Activated CD4-positive, alpha-beta T cell treated with anti-CD3 and anti-CD28 coated beads, Interleukin-2, amount 50 U/mL, for 1 hour (primary cell): ENCODE data around the gene SRCAP.

Experiments used
- DNase-seq: peaks from one replicate; pipeline ENCODE4 v3.0.0-alpha.2; 2020

The SRCAP gene

GRCh38 chr16:30737794-30738648 lies 39.0 kb downstream of the SRCAP start:
- DNase-seq: no peak

GRCh38 chr16:30738984-30739951 lies 40.3 kb downstream of the SRCAP start:
- no peak for DNase-seq

- no peak for DNase-seq
Measured at GRCh38 chr16:30740364-30741251, 41.6 kb downstream of the SRCAP start.

GRCh38 chr16:30741461-30741914 lies 42.5 kb downstream of the SRCAP start:
- DNase-seq: no peak

GRCh38 chr16:30743716-30744115 lies 44.7 kb downstream of the SRCAP start:
- DNase-seq: no peak

- DNase-seq: no peak
Measured at GRCh38 chr16:30744183-30744582, 45.2 kb downstream of the SRCAP start.

- DNase-seq: no peak
Measured at GRCh38 chr16:30745082-30745481, 46.1 kb downstream of the SRCAP start.

- DNase-seq: no peak
Measured at GRCh38 chr16:30746638-30747175, 47.7 kb downstream of the SRCAP start.

- no peak for DNase-seq
Measured at GRCh38 chr16:30747331-30747730, 48.4 kb downstream of the SRCAP start.

- DNase-seq: peak; percentile 93
Measured at GRCh38 chr16:30747799-30748633, 49.0 kb downstream of the SRCAP start, which contains the start of gene PHKG2. Gene PHKG2 (plus strand): TSS chr16:30748425. CDS start chr16:30748821, 396 bp downstream.

GRCh38 chr16:30748634-30749445 lies 49.9 kb downstream of the SRCAP start:
- no peak for DNase-seq

GRCh38 chr16:30750201-30750600 lies 51.2 kb downstream of the SRCAP start:
- DNase-seq: no peak

- no peak for DNase-seq
Measured at GRCh38 chr16:30750876-30751465, 52.0 kb downstream of the SRCAP start.

GRCh38 chr16:30753596-30753995 lies 54.6 kb downstream of the SRCAP start:
- no peak for DNase-seq

- no peak for DNase-seq
Measured at GRCh38 chr16:30755955-30756780, 57.2 kb downstream of the SRCAP start.

GRCh38 chr16:30756781-30757100 lies 57.8 kb downstream of the SRCAP start:
- DNase-seq: no peak

- DNase-seq: no peak
Measured at GRCh38 chr16:30757316-30757715, 58.3 kb downstream of the SRCAP start.

GRCh38 chr16:30758988-30759491 lies 60.1 kb downstream of the SRCAP start:
- DNase-seq: no peak
